T-helper 2 cell treated with Interferon-gamma antibody and Interleukin-4, amounts not matched to agents 5 μg/mL and 100 μg/mL, for 36 hours (primary cell): Measurements from ENCODE around the gene CIC.

Source experiments
- DNase-seq: peaks from one replicate; pipeline ENCODE4 v3.0.0; 2021; ENCODE audit warnings: low spot score
- H3K27ac Mint-ChIP-seq: one replicate; pipeline ENCODE4 v1.8.0; 2021; ENCODE audit warnings: mild to moderate bottlenecking, mixed read lengths
- H3K27me3 Mint-ChIP-seq: one replicate; pipeline ENCODE4 v1.8.0; 2021; ENCODE audit warnings: low read depth, mixed read lengths
- H3K36me3 Mint-ChIP-seq: one replicate; pipeline ENCODE4 v1.8.0; 2021; ENCODE audit warnings: low read depth, mixed read lengths
- H3K4me1 Mint-ChIP-seq: one replicate; pipeline ENCODE4 v1.8.0; 2021; ENCODE audit warnings: low read depth, mixed read lengths
- H3K4me3 Mint-ChIP-seq: one replicate; pipeline ENCODE4 v1.8.0; 2022; ENCODE audit warnings: mild to moderate bottlenecking, moderate library complexity, mixed read lengths
- H3K9me3 Mint-ChIP-seq: one replicate; pipeline ENCODE4 v1.8.0; 2021; ENCODE audit warnings: mixed read lengths

CIC gene

DNA sequence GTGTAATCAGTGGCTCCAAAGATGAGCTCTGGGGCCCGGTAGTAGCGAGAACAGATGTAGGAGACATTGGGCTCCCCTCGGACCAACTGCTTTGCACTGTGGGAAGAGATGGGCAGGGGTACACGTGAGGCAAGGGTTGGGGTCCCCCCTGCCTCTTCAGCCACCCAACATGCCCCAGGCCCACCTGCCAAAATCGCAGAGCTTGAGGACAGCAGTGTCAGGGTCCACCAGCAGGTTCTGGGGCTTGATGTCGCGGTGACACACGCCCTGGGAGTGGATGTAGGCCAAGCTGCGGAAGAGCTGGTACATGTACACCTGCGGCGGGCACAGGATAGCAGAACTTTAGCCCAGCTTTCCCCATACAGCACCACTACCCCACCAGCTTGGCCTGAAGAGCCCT is 34.7 kb upstream of the CIC start:
- Mint-ChIP-seq H3K27ac (no peak overlapping the region), H3K36me3 (peaks cover 63% of the 10 kb centered on the region)

GRCh38 chr19:42235181-42235580 is 33.9 kb upstream of the CIC start:
- no peak overlapping the region for H3K4me3 Mint-ChIP-seq
- peaks cover 12% of the 10 kb centered on the region for H3K4me1 Mint-ChIP-seq
- peak overlapping the region; percentile 20 for H3K27ac Mint-ChIP-seq
- peaks cover 61% of the 10 kb centered on the region for H3K36me3 Mint-ChIP-seq
- no peaks in the 10 kb centered on the region for H3K9me3 Mint-ChIP-seq
- H3K27me3 Mint-ChIP-seq: no peaks in the 10 kb centered on the region
- DNase-seq: no peak

More for the DNA sequence above, 34.7 kb upstream of the CIC start:
- Mint-ChIP-seq H3K4me3 (no peak overlapping the region), H3K27me3 (no peaks in the 10 kb centered on the region), H3K9me3 (no peaks in the 10 kb centered on the region), H3K4me1 (peaks cover 9% of the 10 kb centered on the region)
- DNase-seq: no peak

DNA sequence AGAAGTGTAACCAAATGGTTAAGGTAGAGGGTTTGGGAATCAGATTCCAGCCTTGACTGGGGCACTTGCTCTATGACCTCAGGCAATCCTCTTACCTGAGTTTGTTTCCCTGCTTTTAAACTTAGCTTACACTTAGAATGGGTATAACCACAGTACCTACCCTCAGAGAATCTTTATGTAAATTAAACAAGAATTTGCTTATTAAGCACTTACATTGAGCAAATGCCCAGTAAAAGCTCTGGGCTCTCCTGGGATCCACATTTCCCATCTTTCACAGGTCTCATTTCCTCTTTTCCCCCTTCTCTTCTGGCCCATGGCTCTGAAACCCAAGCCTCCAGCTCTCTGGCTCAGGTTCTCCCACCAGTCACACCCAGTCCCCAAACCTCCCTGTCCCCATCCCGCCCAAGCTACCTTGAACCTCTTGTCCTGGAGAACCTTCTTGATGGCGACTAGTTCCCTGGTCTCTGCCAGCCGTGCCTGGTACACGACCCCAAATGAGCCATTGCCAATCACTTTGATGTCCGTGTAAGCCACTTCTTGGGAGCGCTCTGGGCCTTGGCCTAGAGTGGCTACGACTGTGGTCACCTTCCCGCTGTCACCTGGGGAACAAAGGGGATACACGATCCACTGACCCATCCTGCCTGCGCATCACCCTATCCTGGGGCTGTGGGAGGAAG is 29.4 kb upstream of the CIC start:
- Mint-ChIP-seq H3K4me3 (no peak overlapping the region), H3K9me3 (no peaks in the 10 kb centered on the region), H3K27ac (no peak overlapping the region), H3K4me1 (peaks cover 25% of the 10 kb centered on the region), H3K27me3 (no peaks in the 10 kb centered on the region), H3K36me3 (peaks cover 36% of the 10 kb centered on the region)
- no peak for DNase-seq

DNA sequence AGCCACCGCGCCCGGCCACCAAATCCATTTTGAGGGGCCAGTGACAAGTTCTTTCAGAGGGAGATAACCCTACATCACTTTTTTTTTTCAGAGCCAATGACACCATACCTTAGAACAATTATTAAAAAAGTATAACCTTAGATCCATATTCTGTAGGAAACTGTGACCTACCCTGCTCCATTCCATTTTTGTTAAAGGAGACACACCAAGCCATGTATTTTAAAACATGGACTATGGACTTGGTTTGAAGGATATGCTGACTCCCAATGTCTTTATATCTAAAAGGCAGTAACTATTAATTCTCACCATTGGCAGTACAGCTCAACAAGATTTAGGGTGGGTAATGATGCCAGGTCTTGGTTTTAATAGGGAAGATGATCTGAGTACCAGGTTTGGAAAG is 27.8 kb upstream of the CIC start:
- Mint-ChIP-seq H3K36me3 (peaks cover 22% of the 10 kb centered on the region), H3K4me3 (peak overlapping the region; percentile 92), H3K4me1 (peaks cover 35% of the 10 kb centered on the region), H3K27ac (peak overlapping the region; percentile 85), H3K27me3 (no peaks in the 10 kb centered on the region), H3K9me3 (no peaks in the 10 kb centered on the region)
- DNase-seq: no peak

DNA sequence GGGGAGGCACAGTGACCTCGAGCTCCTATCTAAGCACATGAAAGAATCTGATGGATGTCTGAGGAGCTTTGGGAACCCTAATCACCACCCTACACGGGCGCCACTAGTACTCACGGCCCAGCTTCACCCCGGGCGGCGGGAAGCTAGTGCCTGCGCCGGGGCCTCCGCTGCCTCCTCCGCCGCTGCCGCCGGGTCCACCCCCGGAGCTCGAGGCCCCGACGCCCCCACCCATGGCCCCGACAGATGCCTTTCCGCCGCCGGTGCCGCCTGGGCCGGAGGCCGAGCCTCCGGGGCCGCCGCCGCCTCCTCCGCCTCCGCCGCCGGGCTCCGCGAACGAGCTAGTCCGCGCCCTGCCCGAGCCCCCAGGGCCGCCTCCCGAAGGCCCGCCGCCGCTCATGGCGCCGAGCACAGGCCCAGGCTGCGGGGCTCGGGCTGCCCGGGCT is 27.0 kb upstream of the CIC start:
- no peak for DNase-seq
- H3K36me3 Mint-ChIP-seq: peaks cover 17% of the 10 kb centered on the region
- no peaks in the 10 kb centered on the region for H3K9me3 Mint-ChIP-seq
- H3K27me3 Mint-ChIP-seq: no peaks in the 10 kb centered on the region
- peak overlapping the region; percentile 92 for H3K4me3 Mint-ChIP-seq
- H3K4me1 Mint-ChIP-seq: peaks cover 41% of the 10 kb centered on the region
- peak overlapping the region; percentile 85 for H3K27ac Mint-ChIP-seq

- Mint-ChIP-seq H3K4me3 (peak within 1 kb of the TSS; percentile 92), H3K4me1 (peaks cover 41% of the 10 kb centered on the region), H3K9me3 (no peaks in the 10 kb centered on the region), H3K36me3 (peaks cover 17% of the 10 kb centered on the region), H3K27me3 (no peaks in the 10 kb centered on the region), H3K27ac (peak within 1 kb of the TSS; percentile 95)
- DNase-seq: peak; percentile 98
Measured at GRCh38 chr19:42242512-42243409, 26.3 kb upstream of the CIC start, which contains the start of gene GSK3A. GSK3A (minus strand) TSS chr19:42242602; CDS start chr19:42242465, 137 bp downstream.

DNA sequence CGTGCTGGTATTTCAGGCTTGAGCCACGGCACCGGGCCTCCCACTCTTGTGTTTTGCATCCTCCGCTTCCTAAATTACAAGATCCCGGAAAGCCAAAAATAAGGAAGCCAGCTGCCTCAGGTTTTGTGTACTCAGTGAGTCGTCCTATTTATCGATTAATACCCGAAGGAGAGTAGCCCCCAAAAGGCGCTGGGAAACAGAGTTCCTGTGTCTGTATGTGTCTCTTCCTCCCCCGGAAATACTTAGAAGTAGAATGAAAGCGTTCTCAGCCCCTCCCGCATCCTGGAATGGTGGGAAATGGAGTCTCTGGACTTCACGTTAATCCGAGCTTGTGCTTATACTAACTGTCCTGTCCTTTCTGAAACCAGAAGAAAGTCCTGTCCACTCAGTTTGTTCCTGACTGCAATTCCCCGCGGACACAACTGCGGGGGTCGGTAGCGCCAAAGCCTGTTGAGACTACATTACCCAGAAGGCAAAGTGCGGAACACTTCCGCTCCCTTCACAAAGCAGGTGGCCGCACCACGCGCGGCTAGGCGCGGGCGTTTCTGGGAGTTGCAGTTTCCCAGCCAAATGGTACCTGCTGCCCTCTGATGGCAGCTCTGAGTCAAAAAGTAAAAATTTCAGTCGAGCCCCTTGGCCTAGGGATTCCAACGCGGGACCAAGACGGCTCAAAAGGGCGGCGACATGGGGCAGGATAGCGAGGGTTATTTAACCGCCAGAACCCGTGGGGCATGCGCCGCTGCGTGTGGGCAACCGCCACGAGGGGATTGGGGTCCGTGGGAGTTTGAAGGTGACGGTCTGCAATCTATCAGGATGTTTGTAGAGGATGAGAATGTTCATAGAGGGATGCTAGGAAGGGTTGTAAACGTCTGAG is 24.5 kb upstream of the CIC start:
- Mint-ChIP-seq H3K4me3 (peak overlapping the region; percentile 91), H3K27me3 (no peaks in the 10 kb centered on the region), H3K4me1 (peaks cover 37% of the 10 kb centered on the region), H3K9me3 (no peaks in the 10 kb centered on the region), H3K36me3 (peaks cover 11% of the 10 kb centered on the region), H3K27ac (peak overlapping the region; percentile 84)
- peak; percentile 92 for DNase-seq

DNA sequence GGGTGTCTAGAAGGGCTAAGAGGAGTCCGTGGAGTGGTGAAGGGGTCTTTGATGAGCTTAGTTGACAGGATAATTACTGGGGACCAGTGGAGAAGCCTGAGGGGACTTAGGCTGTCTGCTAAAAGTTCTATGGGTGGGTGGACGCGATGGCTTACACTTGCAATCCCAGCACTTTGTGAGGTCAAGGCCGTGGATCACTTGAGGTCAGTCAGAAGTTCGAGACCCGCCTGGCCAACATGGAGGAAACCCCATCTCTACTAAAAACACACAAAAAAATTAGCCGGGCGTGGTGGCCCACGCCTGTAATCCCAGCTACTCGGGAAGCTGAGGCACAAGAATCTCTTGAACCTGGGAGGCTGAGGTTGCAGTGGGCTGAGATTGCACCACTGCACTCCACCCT is 23.8 kb upstream of the CIC start:
- H3K4me1 Mint-ChIP-seq: peaks cover 30% of the 10 kb centered on the region

DNA sequence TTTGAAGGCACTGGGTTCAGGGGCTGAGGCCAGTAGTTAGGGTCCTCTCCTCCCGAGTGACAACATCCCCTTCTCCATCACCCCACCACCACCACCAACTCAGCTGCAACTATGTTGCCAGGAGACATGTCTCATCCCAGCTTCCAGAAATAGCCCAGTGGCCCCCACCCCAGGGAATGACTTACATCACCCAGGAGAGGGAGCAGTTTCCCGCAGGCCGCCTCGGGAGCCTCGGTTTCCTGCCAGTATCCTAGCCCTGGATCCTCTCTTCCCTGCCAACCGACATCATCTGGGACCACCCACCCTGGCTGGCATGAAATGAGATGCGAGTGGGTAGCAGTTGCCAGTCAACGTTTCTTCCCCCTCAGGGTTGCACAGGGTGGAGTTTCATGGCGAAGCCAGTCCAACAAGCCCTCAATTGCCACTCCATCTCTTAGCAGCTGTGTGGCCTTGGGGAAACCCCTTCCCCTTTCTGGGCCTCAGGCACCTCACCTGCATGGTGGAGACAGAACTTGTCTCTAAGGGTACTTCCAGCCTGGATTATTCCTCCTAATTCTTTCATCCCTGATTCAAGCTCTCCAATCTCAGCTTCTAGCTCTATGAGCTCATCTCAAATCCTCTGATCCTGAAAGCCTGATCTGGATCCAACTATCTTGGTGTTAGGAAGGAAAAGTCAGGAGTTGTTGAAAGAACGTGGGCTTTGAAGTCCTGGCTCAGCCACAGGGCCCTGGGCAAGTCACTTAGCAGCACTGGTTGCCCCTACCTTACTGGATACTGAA is 22.7 kb upstream of the CIC start:
- Mint-ChIP-seq H3K4me3 (no peak overlapping the region), H3K4me1 (peaks cover 22% of the 10 kb centered on the region), H3K9me3 (no peaks in the 10 kb centered on the region), H3K36me3 (peaks cover 6% of the 10 kb centered on the region), H3K27ac (no peak overlapping the region), H3K27me3 (no peaks in the 10 kb centered on the region)
- DNase-seq: no peak

More for the DNA sequence above, 23.8 kb upstream of the CIC start:
- no peak for DNase-seq
- Mint-ChIP-seq H3K4me3 (peak overlapping the region; percentile 91), H3K36me3 (peaks cover 11% of the 10 kb centered on the region), H3K27ac (peak overlapping the region; percentile 84), H3K27me3 (no peaks in the 10 kb centered on the region), H3K9me3 (no peaks in the 10 kb centered on the region)

DNA sequence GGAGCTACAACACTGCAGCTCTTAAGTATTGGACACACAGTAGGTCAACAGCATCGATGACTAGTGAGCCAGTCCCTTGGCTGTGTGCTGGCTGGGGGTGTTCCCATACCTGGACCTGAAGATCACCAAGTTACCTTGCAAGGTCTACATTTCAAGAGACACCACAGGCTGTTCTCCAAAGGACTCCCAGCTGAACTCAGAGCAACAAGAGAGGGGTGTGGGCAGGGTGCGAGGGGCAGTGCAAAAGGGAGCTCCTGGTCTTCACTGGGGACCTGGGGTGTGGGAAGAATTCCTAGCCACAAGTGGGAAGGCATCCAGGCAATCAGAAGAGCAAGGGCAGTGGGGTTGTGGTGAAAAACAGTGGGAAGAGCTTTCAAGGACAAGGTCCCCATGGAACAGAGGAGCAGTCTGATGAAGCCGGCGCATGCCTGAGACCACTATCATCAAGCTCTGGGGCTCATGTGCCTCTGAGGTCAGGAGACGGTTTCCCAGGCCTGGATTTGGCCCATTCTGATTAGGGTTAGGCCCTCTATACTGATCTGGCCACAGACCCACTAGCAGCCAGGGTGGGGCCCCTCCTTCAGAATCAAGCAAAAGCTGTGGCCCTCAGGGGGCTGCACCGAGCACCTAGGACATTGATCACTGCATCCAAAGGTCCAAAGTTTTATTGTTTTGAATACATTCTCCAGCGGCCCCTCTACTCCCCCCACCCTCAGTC is 22.0 kb upstream of the CIC start:
- Mint-ChIP-seq H3K27ac (no peak overlapping the region), H3K27me3 (no peaks in the 10 kb centered on the region), H3K9me3 (no peaks in the 10 kb centered on the region), H3K36me3 (peaks cover 8% of the 10 kb centered on the region), H3K4me1 (peaks cover 25% of the 10 kb centered on the region), H3K4me3 (no peak overlapping the region)
- no peak for DNase-seq

GRCh38 chr19:42247640-42248199 is 21.3 kb upstream of the CIC start:
- Mint-ChIP-seq H3K4me1 (peaks cover 27% of the 10 kb centered on the region), H3K9me3 (no peaks in the 10 kb centered on the region), H3K4me3 (no peak overlapping the region), H3K36me3 (peaks cover 9% of the 10 kb centered on the region), H3K27ac (no peak overlapping the region), H3K27me3 (no peaks in the 10 kb centered on the region)
- no peak for DNase-seq
